SH-SY5Y (cell line): ENCODE results near the gene INSR.

ENCODE experiments used
- GATA2 ChIP-seq: IDR thresholded peaks from 2 replicates; pipeline ENCODE4 v1.6.1; 2011; ENCODE audit warnings: mild to moderate bottlenecking, low read depth, low read length
- GATA3 ChIP-seq: IDR thresholded peaks from 2 replicates; pipeline ENCODE4 v1.6.1; 2011; ENCODE audit warnings: low read depth, mild to moderate bottlenecking, low read length, moderate library complexity

DNA sequence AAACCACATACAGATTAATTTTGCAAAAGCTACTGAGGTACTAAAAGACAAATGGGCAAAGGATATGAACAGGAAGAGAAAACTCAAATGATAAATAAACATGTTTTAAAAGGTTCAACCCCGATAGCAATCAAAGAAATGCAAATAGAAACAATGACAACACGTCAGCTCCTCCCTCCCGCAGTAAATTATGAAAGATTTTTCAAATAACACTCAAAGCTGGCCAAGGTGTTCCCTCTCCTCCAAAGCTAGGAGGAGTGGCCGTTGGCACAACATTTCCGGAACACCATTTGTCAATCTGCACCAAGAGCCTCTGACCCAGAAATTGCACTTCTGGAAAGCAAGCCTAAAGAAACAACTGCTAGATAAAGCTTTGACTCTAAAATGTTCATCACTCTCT, 28.3 kb downstream of the INSR start:
- TF ChIP-seq GATA3: no peak
- TF ChIP-seq GATA2: no peak
